HG02938 (cell line): Measurements from ENCODE around the gene GID8.

Source experiments
- ATAC-seq: cut with Tn5 transposase; IDR thresholded peaks from one replicate; pipeline ENCODE4 v1.9.1; 2021; ENCODE audit warnings: mild to moderate bottlenecking, moderate library complexity; ENCODE audit not compliant: unreplicated experiment

GID8 gene

DNA sequence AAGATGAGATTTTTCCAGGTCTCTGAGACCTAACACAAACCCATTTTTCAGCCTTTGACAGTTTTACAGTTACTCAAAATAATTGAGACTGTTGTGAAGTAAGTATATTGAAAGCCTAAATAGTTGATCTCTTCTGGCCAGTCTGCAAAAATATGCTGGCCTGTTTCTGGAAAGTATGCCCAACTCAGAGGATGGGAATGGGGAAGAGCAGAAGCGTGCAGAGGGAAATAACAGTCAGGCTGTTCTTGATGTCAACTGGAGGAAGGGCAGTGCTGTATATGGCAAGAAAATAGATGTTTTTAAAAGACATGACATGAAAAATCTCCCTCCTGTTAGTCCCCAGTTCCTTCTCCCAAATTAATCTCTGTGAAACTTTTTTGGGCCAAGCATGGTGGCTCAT is 3.8 kb downstream of the GID8 start:
- no peak for ATAC-seq

GRCh38 chr20:62942456-62942855 is 4.5 kb downstream of the GID8 start:
- no peak for ATAC-seq

GRCh38 chr20:62943396-62943795 is 5.4 kb downstream of the GID8 start:
- no peak for ATAC-seq

GRCh38 chr20:62944184-62944583 is 6.2 kb downstream of the GID8 start:
- ATAC-seq, result no peak

GRCh38 chr20:62944746-62945145 is 6.8 kb downstream of the GID8 start:
- ATAC-seq, result no peak

- no peak for ATAC-seq
Observed at GRCh38 chr20:62945771-62946339, 7.9 kb downstream of the GID8 start.

DNA sequence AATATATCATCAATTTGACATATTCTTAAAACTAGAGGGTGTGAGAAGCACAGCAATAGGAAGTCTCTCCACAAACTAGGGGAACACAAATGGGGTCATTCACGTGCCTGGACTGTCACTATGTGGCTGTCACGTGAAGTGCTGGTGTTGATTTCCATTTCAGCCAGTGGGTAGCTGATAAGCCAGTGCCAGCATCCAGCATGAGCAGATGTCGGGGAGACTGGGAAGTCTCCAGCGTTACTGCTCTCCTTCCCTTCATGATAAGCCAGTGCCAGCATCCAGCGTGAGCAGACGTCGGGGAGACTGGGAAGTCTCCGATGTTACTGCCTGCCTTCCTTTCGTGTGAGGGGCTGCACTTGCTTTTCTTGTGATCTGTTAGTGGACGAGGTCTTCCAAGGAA is 9.0 kb downstream of the GID8 start:
- ATAC-seq, result no peak

GRCh38 chr20:62947532-62948300 is 9.8 kb downstream of the GID8 start:
- ATAC-seq, result no peak

GRCh38 chr20:62949153-62949821 is 11.3 kb downstream of the GID8 start:
- ATAC-seq, result no peak

- ATAC-seq, result no peak
Observed at GRCh38 chr20:62949962-62950361, 12.0 kb downstream of the GID8 start.

DNA sequence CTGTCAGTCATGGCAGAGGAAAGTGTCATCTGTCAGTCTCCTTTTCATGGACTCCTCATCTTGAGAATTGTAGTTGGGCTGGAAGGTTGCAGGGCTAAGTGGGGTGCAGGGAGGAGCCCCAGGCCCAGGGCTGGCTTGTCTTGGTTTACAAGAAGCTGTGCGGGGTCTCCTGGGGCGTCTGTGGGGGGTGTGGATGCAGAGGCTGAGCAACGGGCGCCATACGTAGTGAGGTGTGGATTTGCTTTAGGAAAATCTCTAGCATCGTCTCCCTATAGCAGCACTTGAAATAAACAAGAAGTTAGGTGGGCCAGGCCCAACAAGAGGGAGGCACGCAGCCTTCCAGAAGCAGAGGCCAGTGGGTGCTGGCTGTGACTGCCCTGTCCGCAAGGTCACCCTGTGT is 12.8 kb downstream of the GID8 start:
- no peak for ATAC-seq

- ATAC-seq, result no peak
Observed at GRCh38 chr20:62951143-62951895, 13.4 kb downstream of the GID8 start.

- no peak for ATAC-seq
Observed at GRCh38 chr20:62951896-62952372, 14.0 kb downstream of the GID8 start.

DNA sequence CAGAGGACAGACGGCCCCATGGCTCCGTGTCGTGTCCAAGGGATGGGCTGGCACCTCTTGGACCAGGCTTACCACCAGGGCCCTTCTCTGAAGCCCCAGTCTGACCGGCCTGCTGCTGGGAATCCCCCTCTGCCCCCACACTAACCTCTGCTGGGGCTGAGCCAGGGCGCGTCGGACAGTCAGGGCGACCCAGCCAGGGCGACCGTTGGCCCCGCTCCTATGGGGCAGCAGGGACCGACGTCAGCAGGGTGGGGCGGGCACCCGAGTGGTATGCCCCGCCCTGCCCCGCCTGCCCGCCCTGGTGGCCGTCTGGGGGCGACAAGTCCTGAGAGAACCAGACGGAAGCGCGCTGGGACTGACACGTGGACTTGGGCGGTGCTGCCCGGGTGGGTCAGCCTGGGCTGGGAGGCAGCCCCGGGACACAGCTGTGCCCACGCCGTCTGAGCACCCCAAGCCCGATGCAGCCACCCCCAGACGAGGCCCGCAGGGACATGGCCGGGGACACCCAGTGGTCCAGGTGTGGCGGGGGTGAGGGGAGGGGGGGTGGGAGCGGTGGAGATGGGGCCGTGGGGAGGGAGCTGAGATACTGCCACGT is 14.5 kb downstream of the GID8 start, which contains the start of gene SLC17A9:
TSS of gene SLC17A9 (plus strand) at position 337 of the 595 bp plus-strand sequence. CDS start at position 459, 122 bp downstream.
- ATAC-seq, result no peak

DNA sequence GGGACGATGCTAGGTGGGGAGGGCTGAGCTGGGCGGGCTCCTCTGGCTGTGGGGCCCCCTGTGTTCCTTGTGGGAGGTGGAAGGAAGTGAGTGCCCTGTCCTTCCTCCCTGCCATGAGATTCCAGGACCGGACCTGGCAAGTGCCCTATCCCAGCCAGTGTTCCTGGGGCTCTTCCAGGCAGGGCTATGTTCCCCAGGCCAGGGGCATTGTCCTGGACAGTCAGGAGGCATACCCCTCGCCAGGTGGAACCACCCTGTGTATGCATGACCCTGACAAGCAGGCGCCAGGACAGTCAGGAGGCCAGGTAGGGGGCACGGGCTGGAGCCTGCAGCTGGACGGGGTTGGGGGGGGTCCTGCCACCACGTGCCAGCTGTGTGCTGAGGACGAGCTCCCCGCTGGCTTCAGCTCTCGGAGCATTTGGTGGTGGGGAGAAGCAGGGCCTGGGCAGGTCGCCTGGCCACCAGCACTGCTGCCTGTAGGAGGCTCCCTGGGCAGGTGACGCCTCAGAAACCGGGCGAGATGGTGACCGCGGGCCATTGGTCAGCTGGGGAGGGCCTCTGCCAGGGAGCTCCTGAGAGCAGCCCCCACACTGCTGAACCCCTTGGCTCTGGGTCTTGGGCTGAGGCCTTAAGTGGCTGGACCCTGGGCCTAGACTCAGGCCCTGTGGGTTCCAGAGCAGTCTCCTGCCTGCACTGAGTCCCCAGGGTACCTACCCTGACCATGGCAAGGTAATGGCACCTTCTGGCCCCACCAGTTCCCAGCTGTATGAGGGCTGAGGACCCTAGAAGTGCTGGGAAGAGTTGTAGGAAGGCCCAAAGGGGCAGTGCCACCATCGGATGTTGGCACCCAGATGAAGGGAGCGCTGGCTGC is 15.3 kb downstream of the GID8 start:
- no peak for ATAC-seq

GRCh38 chr20:62953839-62954703 is 16.1 kb downstream of the GID8 start:
- peak; percentile 77 for ATAC-seq

DNA sequence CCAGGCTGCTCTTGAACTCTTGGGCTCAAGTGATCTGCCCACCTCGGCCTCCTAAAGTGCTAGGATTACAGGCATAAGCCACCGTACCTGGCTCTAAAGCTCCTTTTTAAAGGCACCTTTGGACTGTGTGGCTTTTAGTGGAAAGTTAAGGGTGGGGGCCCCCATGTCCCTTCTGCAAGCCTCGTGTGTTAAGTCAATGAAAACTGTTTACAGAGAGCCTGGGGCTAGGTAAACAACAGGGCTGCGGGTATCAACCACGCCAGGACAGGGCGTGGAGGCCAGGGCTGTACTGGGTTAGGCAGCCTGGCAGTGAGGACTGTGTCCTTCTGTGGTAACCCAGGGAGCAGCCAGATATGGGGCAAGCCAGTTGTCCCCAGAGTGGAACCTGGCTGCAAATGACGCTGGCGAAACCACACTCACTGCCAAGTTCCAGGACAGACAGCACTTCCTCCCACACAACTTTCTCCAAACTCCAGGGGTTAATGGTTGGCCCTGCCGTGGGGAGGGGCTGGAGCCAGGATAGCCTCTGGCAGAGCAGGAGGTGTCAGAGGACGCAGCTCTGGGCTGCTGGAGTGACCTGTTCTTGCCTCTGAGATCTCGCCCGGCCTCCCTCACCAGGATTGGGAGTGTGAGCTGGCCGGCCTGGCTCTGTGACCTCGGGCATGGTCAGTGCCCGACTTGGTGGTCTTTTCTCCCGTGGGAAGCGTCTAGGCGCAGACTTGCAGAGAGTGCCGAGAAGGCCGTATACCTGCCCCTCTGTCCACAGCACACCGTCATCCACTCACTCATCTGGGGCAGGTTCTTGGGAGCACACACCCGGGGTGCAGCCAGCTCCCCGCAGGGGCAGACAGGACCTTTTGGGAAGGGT is 17.8 kb downstream of the GID8 start:
- no peak for ATAC-seq
